Muscle of arm (tissue), 14 donors: ENCODE results near the gene FXYD4. TPM values are rescaled to one million over a fixed set of nuclear protein-coding genes. Genes with fewer than 3 reads are reported as not detected.
A peak's percentile ranks its signal among the peaks of the same experiment; 100 is the strongest.
"Not testable (repeated sequence)": the region's sequence is repeated elsewhere in the genome, so short reads cannot be mapped to it uniquely, and the experiment has no call there.

Experiments
- DNase-seq: peaks from one replicate; pipeline ENCODE4 v3.0.0-alpha.2; 2013
- long read RNA-seq, 11 donors: transcript quantifications; one replicate each; lab custom pipeline, GENCODE V29; 2026
- polyA plus RNA-seq, 12 donors: library from polyadenylated mRNA; unstranded; fragments of 120-200 nt; gene quantifications; one replicate each; pipeline ENCODE4 v1.2.1, GENCODE V29; 2013; ENCODE audit not compliant: insufficient read length in 12 of 12

The FXYD4 gene
- polyA plus RNA-seq: 1 to 10 TPM in 7 of 12 donors, under 1 TPM in 3, not detected in 2; 0.29 to 3.6 (median 1.1) TPM
- long read RNA-seq, donor 1: 0 reads
- long read RNA-seq, donor 2: 0 reads
- long read RNA-seq, donor 3: 0 reads
- long read RNA-seq, donor 4: 0 reads
- long read RNA-seq, donor 5: 0 reads
- long read RNA-seq, donor 6: 0 reads
- long read RNA-seq, donor 7: 0 reads
- long read RNA-seq, donor 8, partial matches to known transcripts: 0 of 1 reads
- long read RNA-seq, donor 8, other reads (novel, unspliced or antisense): 0 of 1 reads
- long read RNA-seq, donor 9: 0 reads
- long read RNA-seq, donor 10: 0 reads
- long read RNA-seq, donor 11: 0 reads

DNA sequence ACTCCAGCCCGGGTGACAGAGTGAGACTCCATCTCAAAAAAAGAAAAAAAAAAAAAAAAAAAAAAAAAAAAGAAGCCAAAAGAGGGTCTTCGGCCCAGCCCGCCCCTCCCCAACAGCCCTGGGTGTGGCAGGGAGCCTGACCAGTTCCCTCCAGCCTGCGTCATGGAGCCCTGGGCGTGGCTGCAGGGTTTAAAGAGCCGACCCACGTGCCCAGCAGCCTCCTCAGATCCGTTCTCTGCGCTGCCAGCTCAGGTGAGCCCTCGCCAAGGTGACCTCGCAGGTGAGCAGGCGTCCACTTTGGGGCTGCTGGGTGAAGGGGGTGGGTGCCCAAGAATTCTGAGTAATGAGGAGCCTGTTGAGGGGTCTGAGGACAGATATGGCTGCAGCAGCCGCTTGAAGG lies at the start of gene FXYD4:
TSS of gene FXYD4 (plus strand) at position 219 of the 400 bp plus-strand sequence. CDS start 2,111 bp downstream, outside the sequence.
- DNase-seq: no peak

DNA sequence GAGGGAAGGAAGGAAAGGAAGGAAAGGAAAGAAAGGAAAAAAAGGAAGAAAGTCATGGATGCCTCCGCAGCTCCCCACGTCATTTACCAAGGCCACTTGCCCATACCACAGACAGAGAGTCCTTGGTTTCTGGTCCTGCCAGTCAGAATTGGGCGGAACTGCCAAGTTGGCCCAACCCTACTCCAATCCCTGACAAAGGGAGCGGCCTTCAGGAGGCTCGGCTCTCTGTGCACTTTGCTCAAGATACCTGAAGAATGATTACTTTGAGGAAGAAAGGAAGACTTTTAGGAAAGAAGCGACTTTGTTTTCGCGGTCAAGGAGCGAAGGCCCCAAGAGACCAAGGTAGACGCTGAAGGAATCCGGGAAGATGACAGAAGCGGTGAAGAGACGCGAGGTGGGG lies 49.1 kb upstream of the FXYD4 start:
- no peak for DNase-seq

GRCh38 chr10:43322769-43323168 lies 48.7 kb upstream of the FXYD4 start:
- peak; percentile 78 for DNase-seq

GRCh38 chr10:43323245-43323644 lies 48.2 kb upstream of the FXYD4 start:
- DNase-seq: no peak

DNA sequence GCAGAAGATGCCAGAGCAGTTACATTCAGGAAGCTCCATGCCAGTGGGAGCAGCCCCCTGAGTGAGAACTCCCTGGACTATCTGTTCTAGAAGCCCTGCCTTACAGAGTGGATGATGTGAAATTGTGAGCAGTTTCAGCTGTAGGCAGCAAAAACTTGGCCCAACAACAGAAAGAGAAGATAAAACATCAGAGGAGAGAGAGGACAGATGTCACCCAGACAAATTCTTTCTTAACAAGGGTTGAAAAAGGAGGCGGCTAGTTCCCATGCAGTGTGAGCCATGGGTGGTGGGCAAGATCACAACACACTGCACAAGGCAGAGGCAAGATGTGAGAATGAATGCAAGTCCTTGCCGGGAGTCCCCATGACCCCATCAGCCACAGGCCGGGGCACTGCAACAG lies 46.6 kb upstream of the FXYD4 start:
- no peak for DNase-seq

- no peak for DNase-seq
Observed at GRCh38 chr10:43327171-43327570, 44.3 kb upstream of the FXYD4 start.

DNA sequence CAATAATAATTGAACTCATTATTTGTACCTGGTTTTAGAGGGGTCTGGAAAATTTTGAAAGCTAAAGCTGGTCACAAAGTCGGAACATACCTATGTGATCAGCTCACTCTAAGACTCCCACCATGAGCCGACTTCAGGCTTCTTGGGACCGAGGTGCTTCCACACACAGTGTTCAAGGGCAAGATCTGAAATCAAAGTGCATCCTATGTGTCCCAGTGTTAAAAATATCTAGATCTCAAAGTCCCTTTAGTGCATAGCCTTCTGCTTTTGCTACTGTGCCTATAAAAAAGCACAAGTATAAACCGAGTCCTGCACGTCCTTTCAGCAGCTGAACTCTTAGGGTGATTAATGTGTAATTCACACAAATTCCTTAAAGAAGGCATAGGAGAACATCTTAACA lies 43.5 kb upstream of the FXYD4 start:
- DNase-seq: no peak

GRCh38 chr10:43328810-43329209 lies 42.6 kb upstream of the FXYD4 start:
- DNase-seq: not testable (repeated sequence)

DNA sequence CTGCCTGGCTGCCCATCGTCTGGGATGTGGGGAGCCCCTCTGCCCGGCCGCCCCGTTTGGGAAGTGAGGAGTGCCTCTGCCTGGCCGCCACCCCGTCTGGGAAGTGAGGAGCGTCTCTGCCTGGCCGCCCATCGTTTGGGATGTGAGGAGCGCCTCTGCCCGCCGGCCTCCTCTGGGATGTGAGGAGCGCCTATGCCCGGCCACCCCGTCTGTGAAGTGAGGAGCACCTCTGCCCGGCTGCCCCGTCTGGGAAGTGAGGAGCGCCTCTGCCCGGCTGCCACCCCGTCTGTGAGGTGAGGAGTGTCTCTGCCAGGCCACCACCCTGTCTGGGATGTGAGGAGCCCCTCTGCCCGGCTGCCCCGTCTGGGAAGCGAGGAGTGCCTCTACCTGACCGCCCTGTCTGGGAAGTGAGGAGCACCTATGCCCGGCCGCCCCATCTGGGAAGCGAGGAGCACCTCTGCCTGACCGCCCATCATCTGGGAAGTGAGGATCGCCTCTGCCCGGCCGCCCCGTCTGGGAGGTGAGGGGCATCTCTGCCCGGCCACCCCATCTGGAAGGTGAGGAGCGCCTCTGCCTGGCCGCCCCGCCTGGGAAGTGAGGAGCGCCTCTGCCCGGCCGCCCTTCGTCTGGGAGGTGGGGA lies 42.1 kb upstream of the FXYD4 start:
- DNase-seq: not testable (repeated sequence)

DNA sequence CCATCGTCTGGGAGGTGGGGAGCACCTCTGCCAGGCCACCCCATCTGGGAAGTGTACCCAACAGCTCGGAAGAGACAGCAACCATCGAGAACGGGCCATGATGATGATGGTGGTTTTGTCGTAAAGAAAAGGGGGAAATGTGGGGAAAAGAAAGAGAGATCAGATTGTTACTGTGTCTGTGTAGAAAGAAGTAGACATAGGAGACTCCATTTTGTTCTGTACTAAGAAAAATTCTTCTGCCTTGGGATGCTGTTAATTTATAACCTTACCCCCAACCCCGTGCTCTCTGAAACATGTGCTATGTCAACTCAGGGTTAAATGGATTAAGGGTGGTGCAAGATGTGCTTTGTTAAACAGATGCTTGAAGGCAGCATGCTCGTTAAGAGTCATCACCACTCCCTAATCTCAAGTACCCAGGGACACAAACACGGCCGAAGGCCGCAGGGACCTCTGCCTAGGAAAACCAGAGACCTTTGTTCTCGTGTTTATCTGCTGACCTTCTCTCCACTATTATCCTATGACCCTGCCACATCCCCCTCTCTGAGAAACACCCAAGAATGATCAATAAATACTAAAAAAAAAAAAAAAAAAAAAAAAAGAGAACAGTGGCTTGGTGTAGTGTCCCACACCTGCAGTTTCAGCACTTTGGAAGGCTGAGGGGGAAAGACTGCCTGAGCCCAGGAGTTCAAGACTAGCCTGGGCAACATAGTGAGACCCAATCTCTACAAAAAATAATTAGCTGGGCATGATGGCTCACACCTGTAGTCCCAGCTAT lies 41.2 kb upstream of the FXYD4 start:
- DNase-seq: not testable (repeated sequence)

DNA sequence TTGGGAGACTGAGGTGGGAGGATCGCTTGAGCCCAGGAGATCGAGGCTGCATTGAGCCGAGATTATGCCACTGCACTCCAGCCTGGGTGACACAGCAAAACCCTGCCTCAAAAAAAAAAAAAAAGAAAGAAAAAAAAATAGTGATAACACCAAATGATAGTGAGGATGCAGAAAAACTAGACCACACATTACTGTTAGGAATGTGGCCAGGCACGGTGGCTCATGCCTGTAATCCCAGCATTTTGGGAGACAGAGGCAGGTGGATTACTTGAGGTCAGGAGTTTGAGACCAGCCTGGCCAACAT lies 40.7 kb upstream of the FXYD4 start:
- DNase-seq: not testable (repeated sequence)

DNA sequence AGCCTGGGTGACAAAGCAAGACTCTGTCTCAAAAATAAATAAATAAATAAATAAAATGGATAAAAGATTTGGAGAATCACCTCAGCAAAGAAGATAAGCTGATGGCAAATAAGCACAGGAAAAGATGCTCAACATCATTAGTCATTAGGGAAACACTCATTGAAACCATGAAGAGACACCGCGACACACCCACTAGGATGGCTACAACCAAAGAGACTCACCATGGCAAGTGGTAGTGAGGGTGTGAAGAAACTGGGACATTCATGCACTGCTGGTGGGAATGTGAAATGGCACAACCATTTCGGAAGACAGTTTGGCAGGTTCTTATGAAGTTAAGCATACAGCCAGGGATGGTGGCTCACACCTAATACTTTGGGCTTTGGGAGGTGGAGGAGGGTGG lies 37.8 kb upstream of the FXYD4 start:
- no peak for DNase-seq

GRCh38 chr10:43336061-43336460 lies 35.4 kb upstream of the FXYD4 start:
- no peak for DNase-seq

DNA sequence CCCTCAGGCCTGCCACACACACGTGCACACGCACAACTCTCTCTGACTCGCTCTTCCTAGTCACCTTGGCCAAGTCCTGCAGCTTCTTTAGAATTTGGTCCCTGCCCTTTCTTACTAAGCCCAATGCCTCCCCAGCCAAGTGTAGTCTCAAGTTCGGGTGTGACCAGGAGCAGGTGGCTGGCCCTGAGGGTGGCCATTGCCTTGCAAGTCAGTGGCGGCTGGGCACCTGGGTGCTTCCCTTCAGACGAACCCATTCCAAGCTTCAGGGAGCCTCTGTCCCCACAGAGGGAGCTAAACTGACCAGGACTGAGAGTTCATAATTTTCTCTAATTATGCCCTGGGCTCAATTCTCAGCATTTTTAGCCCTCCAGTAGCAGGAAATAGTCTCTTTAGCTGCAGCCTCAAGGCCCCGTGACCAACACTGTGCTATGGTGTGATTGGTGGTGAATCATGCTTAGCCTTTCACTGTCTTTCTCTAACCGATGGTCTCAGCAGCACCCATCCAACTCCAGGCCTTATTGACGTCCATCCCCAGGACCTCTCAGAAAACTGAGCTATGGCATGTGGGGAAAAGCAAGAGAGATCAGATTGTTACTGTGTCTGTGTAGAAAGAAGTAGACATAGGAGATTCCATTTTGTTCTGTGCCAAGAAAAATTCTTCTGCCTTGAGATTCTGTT lies 34.7 kb upstream of the FXYD4 start:
- DNase-seq: no peak

DNA sequence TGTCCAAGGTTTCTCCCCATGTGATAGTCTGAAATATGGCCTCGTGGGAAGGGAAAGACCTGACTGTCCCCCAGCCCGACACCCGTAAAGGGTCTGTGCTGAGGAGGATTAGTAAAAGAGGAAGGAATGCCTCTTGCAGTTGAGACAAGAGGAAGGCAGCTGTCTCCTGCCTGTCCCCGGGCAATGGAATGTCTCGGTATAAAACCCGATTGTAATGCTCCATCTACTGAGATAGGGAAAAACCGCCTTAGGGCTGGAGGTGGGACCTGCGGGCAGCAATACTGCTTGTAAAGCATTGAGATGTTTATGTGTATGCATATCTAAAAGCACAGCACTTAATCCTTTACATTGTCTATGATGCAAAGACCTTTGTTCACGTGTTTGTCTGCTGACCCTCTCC lies 33.9 kb upstream of the FXYD4 start:
- DNase-seq: not testable (repeated sequence)

- no peak for DNase-seq
Observed at GRCh38 chr10:43338117-43338516, 33.3 kb upstream of the FXYD4 start.

DNA sequence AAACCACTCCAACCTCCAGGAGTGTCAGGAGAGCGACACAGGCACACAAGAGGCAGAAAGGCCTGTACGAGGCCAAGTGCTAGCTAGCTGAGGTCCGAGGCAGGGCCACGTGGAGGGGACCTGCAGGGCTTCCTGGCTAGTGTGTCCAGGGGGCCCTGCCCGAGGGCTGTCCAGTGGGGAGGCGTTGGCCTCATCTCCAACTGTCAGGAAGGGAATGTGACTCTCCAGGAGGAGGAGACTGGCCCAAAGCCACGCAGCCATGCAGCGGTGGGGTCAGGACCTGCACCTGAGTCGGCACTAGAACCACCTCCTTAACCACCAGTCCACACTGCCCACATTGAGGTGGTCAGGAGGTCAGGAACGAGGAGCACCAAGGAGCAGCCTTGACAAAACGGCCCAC lies 32.3 kb upstream of the FXYD4 start:
- DNase-seq: no peak

- DNase-seq: no peak
Observed at GRCh38 chr10:43340101-43340500, 31.3 kb upstream of the FXYD4 start.

- DNase-seq: no peak
Observed at GRCh38 chr10:43340619-43341018, 30.8 kb upstream of the FXYD4 start.

- DNase-seq: no peak
Observed at GRCh38 chr10:43341450-43341849, 30.0 kb upstream of the FXYD4 start.

DNA sequence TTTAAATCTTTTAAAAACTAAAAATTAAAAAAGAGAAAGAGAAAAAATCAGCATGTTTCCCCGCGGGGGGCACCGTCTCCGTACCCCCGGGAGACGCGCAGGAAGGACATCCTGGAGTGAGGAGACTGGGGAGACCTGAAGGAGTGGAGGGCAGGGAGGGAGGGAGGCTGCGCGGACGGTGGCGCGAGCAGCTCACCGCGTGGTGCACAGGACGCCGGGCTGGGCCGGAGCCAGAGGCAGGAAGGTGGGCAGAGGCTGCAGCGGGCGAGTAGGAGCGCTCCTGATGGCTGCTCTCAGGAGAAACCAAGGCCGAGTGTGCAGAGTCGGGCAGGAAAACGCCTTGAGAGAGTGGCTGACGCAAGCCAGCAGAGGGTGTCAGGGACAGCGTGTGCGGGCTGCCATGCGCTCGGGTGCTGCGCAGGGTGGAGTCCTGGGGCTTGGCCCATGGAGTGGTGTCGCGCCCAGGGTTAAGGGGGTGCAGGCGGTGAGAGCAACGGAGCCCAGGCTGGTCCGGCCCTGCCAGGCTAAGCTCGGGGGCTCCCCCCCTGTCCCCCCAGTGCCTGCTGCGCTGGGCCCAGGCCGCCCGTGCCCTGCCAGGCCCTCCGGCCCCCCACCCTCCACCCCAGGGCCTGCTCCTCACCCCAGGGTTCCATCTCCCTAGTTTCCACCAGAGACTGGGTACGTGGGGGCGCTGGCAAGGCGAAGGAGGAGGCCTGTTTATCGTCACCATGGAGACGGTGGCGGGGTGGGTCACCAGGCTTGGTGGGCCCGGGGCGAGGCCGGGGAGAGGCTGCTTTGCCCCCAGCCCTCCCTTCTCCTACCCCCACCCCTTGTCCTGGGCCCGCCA lies 28.9 kb upstream of the FXYD4 start:
- DNase-seq: no peak
